Hindlimb muscle (tissue), 1 donor: ENCODE results near the gene KNSTRN. TPM values are rescaled to one million over a fixed set of nuclear protein-coding genes. Genes with fewer than 3 reads are reported as not detected.

ENCODE experiments used
- DNase-seq: peaks from one replicate; pipeline ENCODE4 v3.0.0-alpha.2; 2013
- polyA plus RNA-seq: library from polyadenylated mRNA; unstranded; fragments of 120-200 nt; gene quantifications from one replicate; pipeline ENCODE4 v1.2.1, GENCODE V29; 2013; ENCODE audit not compliant: insufficient read length

The KNSTRN gene
- polyA plus RNA-seq, 1 donor, result 16.8 TPM

- DNase-seq, result no peak
Measured at GRCh38 chr15:40366457-40367370, 15.8 kb upstream of the KNSTRN start.

- DNase-seq, result no peak
Measured at GRCh38 chr15:40367371-40367685, 15.2 kb upstream of the KNSTRN start.

GRCh38 chr15:40367686-40368611 lies 14.6 kb upstream of the KNSTRN start:
- DNase-seq, result peak; percentile 76

GRCh38 chr15:40368719-40369473 lies 13.6 kb upstream of the KNSTRN start:
- no peak for DNase-seq

GRCh38 chr15:40369474-40369869 lies 13.0 kb upstream of the KNSTRN start:
- no peak for DNase-seq

GRCh38 chr15:40369971-40370370 lies 12.6 kb upstream of the KNSTRN start:
- DNase-seq, result no peak

- DNase-seq, result no peak
Measured at GRCh38 chr15:40372981-40373380, 9.5 kb upstream of the KNSTRN start.

GRCh38 chr15:40377606-40378005 lies 4.9 kb upstream of the KNSTRN start:
- no peak for DNase-seq

GRCh38 chr15:40379374-40379773 lies 3.1 kb upstream of the KNSTRN start:
- no peak for DNase-seq

- DNase-seq, result no peak
Measured at GRCh38 chr15:40379853-40380252, 2.7 kb upstream of the KNSTRN start.

- no peak for DNase-seq
Measured at GRCh38 chr15:40380636-40381035, 1.9 kb upstream of the KNSTRN start.

GRCh38 chr15:40381818-40382529 lies 547 bp upstream of the KNSTRN start:
- no peak for DNase-seq

- DNase-seq, result no peak
Measured at GRCh38 chr15:40386480-40386879, 4.0 kb downstream of the KNSTRN start.

- no peak for DNase-seq
Measured at GRCh38 chr15:40388941-40389823, 6.7 kb downstream of the KNSTRN start.

- no peak for DNase-seq
Measured at GRCh38 chr15:40389824-40390595, 7.5 kb downstream of the KNSTRN start.

GRCh38 chr15:40392986-40393948 lies 10.7 kb downstream of the KNSTRN start:
- DNase-seq, result no peak

- DNase-seq, result no peak
Measured at GRCh38 chr15:40397688-40398412, 15.3 kb downstream of the KNSTRN start.

GRCh38 chr15:40398413-40398873 lies 15.9 kb downstream of the KNSTRN start:
- no peak for DNase-seq
